Suppressor macrophage treated with lipopolysaccharide for 4 hours (primary cell): ENCODE data around the gene PANX1.
"Not testable (repeated sequence)": the region's sequence is repeated elsewhere in the genome, so short reads cannot be mapped to it uniquely, and the experiment has no call there.

Experiments
- DNase-seq: peaks from one replicate; pipeline ENCODE4 v3.0.0-alpha.2; 2020

Gene PANX1

GRCh38 chr11:94150704-94151685, 22.4 kb downstream of the PANX1 start:
- peak; percentile 62 for DNase-seq

- peak; percentile 88 for DNase-seq
Measured at GRCh38 chr11:94151903-94152677, 23.4 kb downstream of the PANX1 start.

- DNase-seq: no peak
Measured at GRCh38 chr11:94152678-94153065, 24.0 kb downstream of the PANX1 start.

GRCh38 chr11:94153320-94153719, 24.7 kb downstream of the PANX1 start:
- DNase-seq: no peak

- DNase-seq: no peak
Measured at GRCh38 chr11:94154095-94154856, 25.6 kb downstream of the PANX1 start.

GRCh38 chr11:94157339-94157738, 28.7 kb downstream of the PANX1 start:
- not testable (repeated sequence) for DNase-seq

GRCh38 chr11:94168882-94169281, 40.2 kb downstream of the PANX1 start:
- no peak for DNase-seq

GRCh38 chr11:94169516-94169915, 40.9 kb downstream of the PANX1 start:
- DNase-seq: no peak

- DNase-seq: no peak
Measured at GRCh38 chr11:94169930-94170545, 41.4 kb downstream of the PANX1 start.

GRCh38 chr11:94170953-94171352, 42.3 kb downstream of the PANX1 start:
- DNase-seq: no peak

- DNase-seq: peak; percentile 55
Measured at GRCh38 chr11:94171693-94172440, 43.2 kb downstream of the PANX1 start.

- DNase-seq: peak; percentile 30
Measured at GRCh38 chr11:94175535-94175934, 46.9 kb downstream of the PANX1 start.

- no peak for DNase-seq
Measured at GRCh38 chr11:94178331-94178730, 49.7 kb downstream of the PANX1 start.

- no peak for DNase-seq
Measured at GRCh38 chr11:94179696-94180095, 51.1 kb downstream of the PANX1 start.

- no peak for DNase-seq
Measured at GRCh38 chr11:94181526-94181925, 52.9 kb downstream of the PANX1 start.

- no peak for DNase-seq
Measured at GRCh38 chr11:94181943-94182342, 53.3 kb downstream of the PANX1 start.

- DNase-seq: no peak
Measured at GRCh38 chr11:94183251-94183885, 54.7 kb downstream of the PANX1 start.

- peak; percentile 64 for DNase-seq
Measured at GRCh38 chr11:94183886-94184264, 55.2 kb downstream of the PANX1 start.

GRCh38 chr11:94184362-94184761, 55.7 kb downstream of the PANX1 start:
- no peak for DNase-seq

GRCh38 chr11:94184846-94185245, 56.2 kb downstream of the PANX1 start:
- DNase-seq: peak; percentile 47

- DNase-seq: no peak
Measured at GRCh38 chr11:94185416-94186084, 56.9 kb downstream of the PANX1 start.
